HEK293 (cell line): ENCODE measurements around the gene C3.

Experiments
- GLI4 ChIP-seq: fragments of 450-650 bp; formaldehyde crosslinking; IDR thresholded peaks from 2 replicates; pipeline ENCODE4 v1.5.1; 2016; ENCODE audit warnings: missing biosample characterization, missing genetic modification characterization
- PRDM2 ChIP-seq: fragments of 450-650 bp; formaldehyde crosslinking; IDR thresholded peaks from 2 replicates; pipeline ENCODE4 v1.5.1; 2016; ENCODE audit warnings: missing biosample characterization, missing genetic modification characterization, borderline replicate concordance
- YY1 ChIP-seq: fragments of 450-650 bp; formaldehyde crosslinking; IDR thresholded peaks from 2 replicates; pipeline ENCODE4 v1.5.1; 2018; ENCODE audit warnings: missing biosample characterization, missing genetic modification characterization
- ZBTB17 ChIP-seq: fragments of 450-650 bp; formaldehyde crosslinking; IDR thresholded peaks from 2 replicates; pipeline ENCODE4 v1.5.1; 2016; ENCODE audit warnings: missing biosample characterization, missing genetic modification characterization
- ZFHX2 ChIP-seq: fragments of 450-650 bp; formaldehyde crosslinking; conservative IDR thresholded peaks from 2 replicates; pipeline ENCODE4 v1.5.1; 2016; ENCODE audit warnings: missing biosample characterization, missing genetic modification characterization
- ZFP37 ChIP-seq: fragments of 450-650 bp; formaldehyde crosslinking; IDR thresholded peaks from 2 replicates; pipeline ENCODE4 v1.5.1; 2016; ENCODE audit warnings: missing biosample characterization, missing genetic modification characterization
- ZNF114 ChIP-seq: fragments of 450-650 bp; formaldehyde crosslinking; IDR thresholded peaks from 2 replicates; pipeline ENCODE4 v1.5.0; 2017; ENCODE audit warnings: missing biosample characterization, missing genetic modification characterization
- ZNF148 ChIP-seq: fragments of 450-650 bp; formaldehyde crosslinking; IDR thresholded peaks from 2 replicates; pipeline ENCODE4 v1.5.0; 2017; ENCODE audit warnings: missing biosample characterization, missing genetic modification characterization, borderline replicate concordance
- ZNF155 ChIP-seq: fragments of 450-650 bp; formaldehyde crosslinking; IDR thresholded peaks from 2 replicates; pipeline ENCODE4 v1.5.1; 2016; ENCODE audit warnings: missing biosample characterization, missing genetic modification characterization
- ZNF157 ChIP-seq: fragments of 450-650 bp; formaldehyde crosslinking; IDR thresholded peaks from 2 replicates; pipeline ENCODE4 v1.5.1; 2016; ENCODE audit warnings: missing biosample characterization, missing genetic modification characterization
- ZNF2 ChIP-seq: fragments of 450-650 bp; formaldehyde crosslinking; IDR thresholded peaks from 2 replicates; pipeline ENCODE4 v1.5.1; 2016; ENCODE audit warnings: missing biosample characterization, missing genetic modification characterization
- ZNF302 ChIP-seq: fragments of 450-650 bp; formaldehyde crosslinking; IDR thresholded peaks from 2 replicates; pipeline ENCODE4 v1.5.1; 2016; ENCODE audit warnings: missing biosample characterization, missing genetic modification characterization, low read depth
- ZNF426 ChIP-seq: fragments of 450-650 bp; formaldehyde crosslinking; IDR thresholded peaks from 2 replicates; pipeline ENCODE4 v1.5.1; 2017; ENCODE audit warnings: missing biosample characterization, missing genetic modification characterization, mild to moderate bottlenecking, inconsistent platforms, moderate library complexity
- ZNF48 ChIP-seq: fragments of 450-650 bp; formaldehyde crosslinking; IDR thresholded peaks from 2 replicates; pipeline ENCODE4 v1.5.1; 2016; ENCODE audit warnings: missing biosample characterization, missing genetic modification characterization
- ZNF514 ChIP-seq: fragments of 450-650 bp; formaldehyde crosslinking; IDR thresholded peaks from 2 replicates; pipeline ENCODE4 v1.5.1; 2016; ENCODE audit warnings: missing biosample characterization, missing genetic modification characterization
- ZNF658 ChIP-seq: fragments of 450-650 bp; formaldehyde crosslinking; IDR thresholded peaks from 2 replicates; pipeline ENCODE4; 2016; ENCODE audit warnings: missing biosample characterization, missing genetic modification characterization
- ZNF792 ChIP-seq: fragments of 450-650 bp; formaldehyde crosslinking; IDR thresholded peaks from 2 replicates; pipeline ENCODE4 v1.5.1; 2016; ENCODE audit warnings: missing biosample characterization, missing genetic modification characterization
- ZNF830 ChIP-seq: fragments of 450-650 bp; IDR thresholded peaks from 2 replicates; pipeline ENCODE4 v1.5.0; 2018; ENCODE audit warnings: missing biosample characterization, missing genetic modification characterization, low read depth, mild to moderate bottlenecking, moderate library complexity
- ZXDB ChIP-seq: fragments of 450-650 bp; formaldehyde crosslinking; IDR thresholded peaks from 2 replicates; pipeline ENCODE4 v1.5.1; 2016; ENCODE audit warnings: missing biosample characterization, missing genetic modification characterization
- TF ChIP-seq, protein P1 (sequence below): fragments of 450-650 bp; formaldehyde crosslinking; IDR thresholded peaks from 2 replicates; pipeline ENCODE4 v1.5.1; 2017; ENCODE audit warnings: missing biosample characterization, missing genetic modification characterization
- TF ChIP-seq, protein P2 (sequence below): fragments of 450-650 bp; formaldehyde crosslinking; IDR thresholded peaks from 2 replicates; pipeline ENCODE4 v1.5.1; 2017; ENCODE audit warnings: missing biosample characterization, missing genetic modification characterization
- TF ChIP-seq, protein P3 (sequence below): fragments of 450-650 bp; formaldehyde crosslinking; IDR thresholded peaks from 2 replicates; pipeline ENCODE4 v1.5.1; 2016; ENCODE audit warnings: missing biosample characterization, missing genetic modification characterization

C3 gene

GRCh38 chr19:6737284-6737872, 16.9 kb upstream of the C3 start, which contains the start of gene GPR108 (continued):
- TF ChIP-seq, protein P1, sequence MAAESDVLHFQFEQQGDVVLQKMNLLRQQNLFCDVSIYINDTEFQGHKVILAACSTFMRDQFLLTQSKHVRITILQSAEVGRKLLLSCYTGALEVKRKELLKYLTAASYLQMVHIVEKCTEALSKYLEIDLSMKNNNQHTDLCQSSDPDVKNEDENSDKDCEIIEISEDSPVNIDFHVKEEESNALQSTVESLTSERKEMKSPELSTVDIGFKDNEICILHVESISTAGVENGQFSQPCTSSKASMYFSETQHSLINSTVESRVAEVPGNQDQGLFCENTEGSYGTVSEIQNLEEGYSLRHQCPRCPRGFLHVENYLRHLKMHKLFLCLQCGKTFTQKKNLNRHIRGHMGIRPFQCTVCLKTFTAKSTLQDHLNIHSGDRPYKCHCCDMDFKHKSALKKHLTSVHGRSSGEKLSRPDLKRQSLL (tag by site-specific recombination) = no peak; the same call in 1 of the 2 replicates
- TF ChIP-seq, protein P2, sequence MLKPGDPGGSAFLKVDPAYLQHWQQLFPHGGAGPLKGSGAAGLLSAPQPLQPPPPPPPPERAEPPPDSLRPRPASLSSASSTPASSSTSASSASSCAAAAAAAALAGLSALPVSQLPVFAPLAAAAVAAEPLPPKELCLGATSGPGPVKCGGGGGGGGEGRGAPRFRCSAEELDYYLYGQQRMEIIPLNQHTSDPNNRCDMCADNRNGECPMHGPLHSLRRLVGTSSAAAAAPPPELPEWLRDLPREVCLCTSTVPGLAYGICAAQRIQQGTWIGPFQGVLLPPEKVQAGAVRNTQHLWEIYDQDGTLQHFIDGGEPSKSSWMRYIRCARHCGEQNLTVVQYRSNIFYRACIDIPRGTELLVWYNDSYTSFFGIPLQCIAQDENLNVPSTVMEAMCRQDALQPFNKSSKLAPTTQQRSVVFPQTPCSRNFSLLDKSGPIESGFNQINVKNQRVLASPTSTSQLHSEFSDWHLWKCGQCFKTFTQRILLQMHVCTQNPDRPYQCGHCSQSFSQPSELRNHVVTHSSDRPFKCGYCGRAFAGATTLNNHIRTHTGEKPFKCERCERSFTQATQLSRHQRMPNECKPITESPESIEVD (tag by site-specific recombination) = no peak
- TF ChIP-seq ZNF302 (tag by site-specific recombination) (no peak), ZNF426 (tag by site-specific recombination) (no peak), YY1 (tag by site-specific recombination) (peak; percentile 78), ZNF830 (tag by site-specific recombination) (no peak), ZNF792 (no peak), ZFHX2 (tag by site-specific recombination) (no peak; the same call in 1 of the 2 replicates), ZNF48 (tag by site-specific recombination) (no peak), GLI4 (tag by site-specific recombination) (0 out of 2 replicates have a peak, but pooled peaks have one; percentile 21), ZNF658 (tag by site-specific recombination) (no peak), ZFP37 (tag by site-specific recombination) (peak; percentile 60), ZNF2 (peak; percentile 91; the same call in 1 of the 2 replicates), ZNF514 (tag by site-specific recombination) (no peak), ZXDB (peak; percentile 93), ZNF114 (no peak), ZBTB17 (peak; percentile 16; the same call in 1 of the 2 replicates), ZNF148 (tag by site-specific recombination) (peak; percentile 63; the same call in 1 of the 2 replicates), ZNF155 (tag by site-specific recombination) (no peak), ZNF157 (tag by site-specific recombination) (no peak), PRDM2 (tag by site-specific recombination) (no peak)
- TF ChIP-seq, protein P3, sequence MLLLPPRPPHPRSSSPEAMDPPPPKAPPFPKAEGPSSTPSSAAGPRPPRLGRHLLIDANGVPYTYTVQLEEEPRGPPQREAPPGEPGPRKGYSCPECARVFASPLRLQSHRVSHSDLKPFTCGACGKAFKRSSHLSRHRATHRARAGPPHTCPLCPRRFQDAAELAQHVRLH = 0 out of 2 replicates have a peak, but pooled peaks have one; percentile 49
